CD4-positive, alpha-beta T cell treated with Interleukin-2 at 100 ng/mL for 4 hours (primary cell): Measurements from ENCODE around the gene KASH5.
"Not testable (repeated sequence)": the region's sequence is repeated elsewhere in the genome, so short reads cannot be mapped to it uniquely, and the experiment has no call there.

ENCODE experiments used
- DNase-seq: peaks from one replicate; pipeline ENCODE4 v3.0.0-alpha.2; 2020; ENCODE audit warnings: low spot score

Gene KASH5

DNA sequence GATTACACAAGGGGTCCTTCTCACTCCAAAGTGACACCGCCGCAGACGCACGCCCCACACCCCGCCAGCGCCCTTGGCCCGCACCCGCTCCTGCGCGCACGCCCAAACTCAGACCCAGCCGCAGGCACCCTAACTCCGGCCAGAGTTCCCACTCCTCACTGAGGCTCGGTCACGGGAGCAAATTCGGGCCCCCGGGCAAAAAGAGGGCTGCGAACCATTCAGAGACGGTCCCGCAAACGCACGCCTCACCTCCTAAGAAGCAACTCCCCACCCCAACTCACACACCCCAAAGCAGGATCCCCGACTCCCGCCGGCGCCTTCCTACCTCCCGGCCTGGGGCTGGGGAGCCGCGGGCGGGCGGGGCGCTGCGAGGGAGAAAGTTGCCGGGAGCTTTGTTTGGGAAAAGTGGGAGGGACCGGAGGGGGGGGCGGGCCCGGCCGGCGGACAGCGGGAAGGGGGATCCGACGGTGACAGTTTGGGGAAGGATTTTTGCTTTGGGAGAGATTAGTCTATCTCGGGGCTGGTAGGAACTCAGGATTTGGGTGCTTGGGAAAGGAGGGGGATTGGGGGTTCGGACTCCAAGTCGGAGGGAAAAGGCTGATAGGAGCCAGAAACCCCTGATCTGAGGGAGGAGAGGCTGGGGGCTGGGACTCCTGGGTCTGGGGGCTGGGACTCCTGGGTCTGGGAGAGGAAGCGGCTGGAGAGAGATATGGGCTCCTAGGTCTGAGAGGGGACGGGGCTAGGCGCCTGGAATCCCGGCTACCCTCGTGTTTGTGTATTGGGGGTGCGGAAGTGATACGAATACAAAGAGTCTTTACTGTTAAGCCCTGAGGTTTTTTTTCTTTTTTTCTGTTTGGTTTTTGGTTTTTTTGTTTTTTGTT, 25.8 kb upstream of the KASH5 start, which contains the start of gene TEAD2:
TSS of gene TEAD2 (minus strand) at position 369 of the 881 bp plus-strand sequence. CDS start 2,341 bp downstream, outside the sequence.
- no peak for DNase-seq

DNA sequence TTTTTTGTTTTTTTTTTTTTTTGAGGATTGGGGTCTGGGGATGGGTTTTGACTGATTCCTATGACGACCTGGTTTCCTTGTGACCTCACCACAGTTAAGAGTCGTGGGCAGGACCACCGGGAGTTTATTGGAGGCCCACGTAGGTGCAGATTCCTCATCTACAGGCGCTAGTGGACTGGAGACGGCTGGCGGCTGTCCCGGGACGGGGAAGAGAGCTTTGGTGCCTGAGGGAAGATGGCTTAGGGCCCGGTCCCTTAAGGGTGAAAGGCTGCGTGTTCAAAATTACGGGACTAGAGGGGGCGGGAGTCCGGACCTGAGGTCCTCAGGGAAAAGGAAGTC, 25.2 kb upstream of the KASH5 start:
- DNase-seq, result no peak

DNA sequence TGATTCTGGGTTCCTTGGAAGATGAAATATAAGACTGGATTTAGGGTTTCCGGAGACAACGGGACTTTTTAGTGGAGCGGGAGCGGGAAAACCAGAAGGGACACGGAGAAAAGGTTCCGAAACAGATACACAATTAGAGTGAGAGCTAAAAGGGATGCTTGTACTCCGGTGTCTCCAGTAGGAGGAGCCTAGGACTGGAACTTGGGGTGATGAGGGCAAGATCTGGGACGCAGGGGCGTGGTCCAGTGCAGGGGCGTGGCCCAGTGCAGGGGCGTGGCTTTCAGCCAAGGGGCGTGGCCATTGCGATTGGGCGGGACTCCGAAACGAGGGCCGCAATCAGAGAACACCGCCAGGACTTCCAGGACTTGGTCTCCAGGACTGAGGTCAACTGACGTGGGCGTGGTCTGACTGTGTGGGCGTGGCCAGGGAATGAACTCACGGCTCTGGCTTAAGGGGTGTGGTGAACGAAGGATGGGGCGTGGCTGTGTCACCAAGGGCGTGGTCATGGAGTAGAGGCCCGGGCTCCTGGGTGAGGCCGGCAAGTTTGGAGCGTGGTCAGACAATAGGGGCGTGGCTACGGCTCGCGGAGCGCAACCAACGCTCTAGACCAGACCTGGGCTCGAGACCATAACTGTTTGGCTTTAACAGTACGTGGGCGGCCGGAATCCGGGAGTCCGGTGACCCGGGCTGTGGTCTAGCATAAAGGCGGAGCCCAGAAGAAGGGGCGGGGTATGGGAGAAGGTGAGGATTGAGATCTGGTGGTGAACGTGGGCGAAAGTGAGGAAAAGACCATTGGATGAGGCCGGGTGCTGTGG, 24.6 kb upstream of the KASH5 start, which contains the start of gene DKKL1:
TSS of gene DKKL1 (plus strand) at position 610 of the 815 bp plus-strand sequence. CDS start at position 732, 122 bp downstream.
- peak; percentile 56 for DNase-seq

DNA sequence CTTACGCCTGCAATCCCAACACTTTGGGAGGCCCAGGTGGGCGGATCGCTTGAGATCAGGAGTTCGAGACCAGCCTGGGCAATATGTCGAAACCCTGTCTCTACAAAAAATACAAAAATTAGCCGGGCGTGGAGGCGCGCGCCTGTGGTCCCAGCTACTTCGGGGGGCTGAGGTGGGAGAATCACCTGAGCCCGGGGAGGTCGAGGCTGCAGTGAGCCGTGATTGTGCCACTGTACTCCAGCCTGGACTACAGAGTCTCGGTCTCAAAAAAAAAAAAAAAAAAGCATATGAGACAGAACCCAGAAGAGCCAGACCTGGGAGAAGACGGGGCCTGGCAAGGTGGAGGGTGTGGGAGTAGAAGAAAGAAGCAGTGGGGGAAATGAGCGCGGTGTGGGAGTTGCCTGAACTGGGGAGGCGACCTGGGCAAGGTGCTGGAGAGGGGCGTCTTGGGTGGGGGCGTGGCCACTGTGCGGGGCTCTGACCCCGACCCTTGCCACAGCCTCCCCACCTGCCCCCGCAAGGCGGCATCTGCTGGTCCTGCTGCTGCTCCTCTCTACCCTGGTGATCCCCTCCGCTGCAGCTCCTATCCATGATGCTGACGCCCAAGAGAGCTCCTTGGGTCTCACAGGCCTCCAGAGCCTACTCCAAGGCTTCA, 23.8 kb upstream of the KASH5 start:
- DNase-seq, result no peak

DNA sequence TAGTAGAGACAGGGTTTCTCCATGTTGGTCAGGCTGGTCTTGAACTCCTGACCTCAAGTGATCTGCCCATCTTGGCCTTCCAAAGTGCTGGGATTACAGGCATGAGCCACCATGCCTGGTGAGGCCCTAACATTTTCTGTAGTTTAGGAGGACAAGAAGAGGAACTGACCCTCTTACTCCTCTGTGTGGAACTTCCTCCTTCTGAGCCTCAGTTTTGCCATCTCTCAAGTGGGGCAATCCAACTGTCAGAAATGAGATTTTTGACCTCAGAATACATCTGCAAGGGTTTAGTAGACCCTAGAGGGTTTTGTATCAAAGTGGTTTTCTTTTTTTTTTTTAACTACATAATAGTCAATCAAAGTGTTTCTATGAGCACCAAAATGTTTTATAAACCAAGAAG, 21.9 kb upstream of the KASH5 start:
- DNase-seq, result no peak

DNA sequence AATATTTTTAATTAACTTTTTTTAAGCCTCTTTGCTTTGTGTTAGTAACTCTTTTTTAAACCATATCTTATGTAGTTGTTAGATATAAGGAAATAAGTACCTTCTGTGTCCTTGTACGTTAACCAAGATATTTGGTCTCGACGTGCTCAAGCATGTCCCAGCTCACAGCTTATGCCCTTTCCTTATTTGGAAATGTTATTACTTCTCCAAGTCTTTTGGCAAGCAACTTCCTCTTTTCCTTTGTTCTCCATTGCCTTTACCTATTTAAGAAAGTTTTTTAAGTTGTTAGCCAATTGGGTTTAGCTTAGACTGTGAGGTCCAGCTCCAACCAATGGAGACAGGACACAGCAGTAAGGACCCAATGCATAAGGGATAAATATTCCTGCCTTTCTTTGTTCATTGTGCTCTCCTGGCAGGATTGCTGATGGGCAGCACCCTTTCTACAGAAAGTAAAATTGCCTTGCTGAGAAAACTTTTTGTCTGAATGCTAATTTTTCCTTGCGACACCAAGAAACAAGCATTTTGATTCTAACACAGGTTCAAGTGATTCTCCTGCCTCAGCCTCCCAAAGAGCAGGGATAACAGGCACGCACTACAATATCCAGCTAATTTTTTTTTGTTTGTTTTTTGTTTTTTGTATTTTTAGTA, 19.2 kb upstream of the KASH5 start:
- no peak for DNase-seq

DNA sequence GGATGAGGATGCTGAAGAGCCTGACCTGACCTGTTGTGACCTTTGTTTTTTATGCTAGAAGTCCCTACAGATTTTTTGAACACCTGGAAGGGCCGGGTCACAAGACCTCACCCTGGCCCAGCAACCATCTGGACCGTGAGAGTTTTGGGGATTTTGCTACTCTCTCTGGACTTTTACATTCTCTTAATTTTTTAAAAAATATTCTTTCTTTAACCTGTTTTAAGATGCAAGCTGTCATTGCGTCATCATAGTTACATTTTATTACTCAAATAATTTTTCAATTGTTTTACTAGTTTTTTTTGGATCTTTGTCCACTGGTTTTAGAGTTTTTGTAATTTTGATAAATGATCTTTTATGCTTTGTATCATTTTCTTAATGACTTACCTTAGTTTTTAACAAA, 16.9 kb upstream of the KASH5 start:
- DNase-seq, result no peak

DNA sequence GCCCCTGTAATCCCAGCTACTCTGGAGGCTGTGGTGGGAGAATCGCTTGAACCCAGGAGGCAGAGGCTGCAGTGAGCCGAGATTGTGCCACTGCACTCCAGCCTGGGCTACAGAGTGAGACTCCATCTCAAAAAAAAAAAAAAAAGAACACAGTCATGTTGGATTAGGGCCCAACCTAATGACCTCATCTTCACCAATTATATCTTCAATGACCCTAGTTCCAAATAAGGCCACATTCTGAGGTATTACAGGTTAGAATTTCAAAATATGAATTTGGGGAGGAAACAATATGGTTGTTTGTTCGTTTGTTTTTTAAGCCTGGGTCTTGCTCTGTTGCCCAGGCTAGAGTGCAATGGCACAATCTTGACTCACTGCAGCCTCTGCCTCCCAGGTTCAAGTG, 14.9 kb upstream of the KASH5 start:
- not testable (repeated sequence) for DNase-seq

DNA sequence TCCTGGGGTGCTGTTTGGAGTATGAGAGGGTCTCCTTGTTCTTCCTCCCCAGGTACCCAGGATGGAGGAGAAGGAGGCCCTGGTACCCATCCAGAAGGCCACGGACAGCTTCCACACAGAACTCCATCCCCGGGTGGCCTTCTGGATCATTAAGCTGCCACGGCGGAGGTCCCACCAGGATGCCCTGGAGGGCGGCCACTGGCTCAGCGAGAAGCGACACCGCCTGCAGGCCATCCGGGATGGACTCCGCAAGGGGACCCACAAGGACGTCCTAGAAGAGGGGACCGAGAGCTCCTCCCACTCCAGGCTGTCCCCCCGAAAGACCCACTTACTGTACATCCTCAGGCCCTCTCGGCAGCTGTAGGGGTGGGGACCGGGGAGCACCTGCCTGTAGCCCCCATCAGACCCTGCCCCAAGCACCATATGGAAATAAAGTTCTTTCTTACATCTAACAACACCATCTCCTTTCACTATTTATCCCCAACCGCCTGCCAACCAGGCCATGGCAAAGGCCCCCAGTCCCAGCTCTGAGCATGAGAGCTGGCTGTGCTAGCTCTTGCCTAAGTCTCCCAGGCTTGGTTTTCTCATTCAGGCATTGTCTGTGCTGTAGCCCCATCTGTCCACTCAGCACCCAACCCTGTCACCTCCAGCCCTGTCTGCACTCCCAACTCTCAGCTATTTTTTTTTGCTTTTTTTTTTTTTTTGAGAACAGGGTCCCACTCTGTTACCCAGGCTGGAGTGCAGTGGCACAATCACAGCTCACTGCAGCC, 13.2 kb upstream of the KASH5 start:
- DNase-seq, result no peak

DNA sequence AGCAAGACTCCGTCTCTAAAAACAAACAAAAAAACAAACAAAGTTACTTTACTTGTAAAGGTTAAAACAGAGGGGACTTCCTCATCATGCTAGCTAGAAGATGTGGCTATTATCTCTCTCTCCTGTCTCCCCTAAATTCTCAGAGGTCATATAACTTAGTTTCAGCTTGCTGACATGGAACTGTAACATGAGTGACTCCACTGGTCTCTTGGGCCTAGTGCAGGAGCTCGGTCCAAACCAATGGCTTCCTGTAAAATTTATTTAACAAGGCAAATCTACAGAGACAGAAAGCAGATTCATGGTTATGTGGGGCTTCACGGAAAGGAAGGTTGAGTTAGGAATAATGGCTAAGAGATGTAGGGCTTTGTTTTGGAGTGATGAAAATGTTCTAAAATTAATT, 9.5 kb upstream of the KASH5 start:
- no peak for DNase-seq

DNA sequence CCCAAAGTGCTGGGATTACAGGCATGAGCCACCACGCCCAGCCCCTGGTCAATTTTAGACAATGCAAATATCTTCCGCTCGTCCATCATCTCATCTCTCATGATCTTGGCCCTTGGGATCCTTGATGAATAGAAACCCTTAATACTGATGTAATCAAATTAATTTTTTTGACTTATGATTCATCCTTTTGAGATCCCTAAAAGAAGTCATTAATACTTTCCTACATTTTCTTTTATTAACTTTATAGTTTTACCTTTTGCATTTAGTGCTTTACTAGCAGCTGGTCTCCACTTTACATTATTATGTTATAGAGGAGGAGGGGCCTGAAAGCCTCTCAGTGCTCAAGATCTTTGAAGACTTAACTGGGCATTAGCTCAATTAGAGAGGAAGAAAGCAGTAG, 7.7 kb upstream of the KASH5 start:
- no peak for DNase-seq

DNA sequence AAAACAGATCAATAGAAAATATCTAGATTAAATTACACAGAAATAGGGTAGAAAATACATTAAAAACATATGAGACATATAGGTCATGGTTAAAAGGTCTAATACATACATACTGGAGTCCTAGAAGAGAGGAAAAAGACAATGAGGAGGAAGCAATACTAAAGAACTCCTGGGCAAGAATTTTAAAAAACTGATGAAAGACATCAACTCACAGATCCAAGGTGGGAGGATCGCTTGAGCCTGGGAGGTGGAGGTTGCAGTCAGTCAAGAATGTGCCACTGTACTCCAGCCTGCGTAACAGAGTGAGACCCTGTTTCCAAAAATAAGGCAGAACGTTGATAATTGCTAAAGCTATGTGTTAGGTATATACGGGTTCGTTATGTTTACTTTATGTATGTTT, 5.4 kb upstream of the KASH5 start:
- no peak for DNase-seq

DNA sequence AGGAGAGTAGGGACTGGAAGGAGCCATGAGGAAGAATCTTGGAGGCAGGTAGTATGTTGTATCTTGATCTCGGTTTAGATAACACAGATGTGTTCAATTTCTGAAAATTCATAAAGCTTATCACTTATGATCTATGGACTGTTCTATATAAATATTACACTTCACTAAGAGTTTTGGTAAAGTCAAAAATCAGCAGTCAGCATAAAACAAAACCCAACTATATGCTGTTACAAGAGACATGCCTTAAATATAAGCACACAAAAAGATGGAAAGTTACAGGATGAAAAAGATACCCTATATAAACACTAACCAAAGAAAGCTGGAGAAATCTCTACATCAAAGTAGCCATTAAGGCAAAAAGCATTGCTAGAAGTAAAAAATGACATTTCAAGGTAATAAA, 4.5 kb upstream of the KASH5 start:
- no peak for DNase-seq

DNA sequence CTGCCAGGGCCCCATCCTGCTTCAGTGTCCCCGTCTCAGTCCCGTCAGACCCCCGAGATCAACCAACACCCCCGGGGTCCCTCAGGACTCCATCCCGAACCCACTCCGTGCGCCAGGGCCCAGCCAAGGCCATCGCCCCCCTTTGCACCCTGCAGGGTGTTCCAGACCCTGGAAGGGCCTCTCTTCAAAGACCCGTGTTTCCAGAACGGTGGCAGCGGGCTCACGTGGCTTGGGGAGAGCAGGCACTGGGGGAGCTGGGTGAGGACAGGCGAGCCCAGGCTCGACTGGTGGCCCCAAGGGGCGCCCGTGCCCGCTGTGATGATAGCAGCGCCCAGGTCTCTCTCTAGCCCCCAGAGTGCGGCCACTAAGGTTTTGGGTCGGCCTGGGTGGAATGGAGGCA, 1.4 kb downstream of the KASH5 start:
- no peak for DNase-seq

DNA sequence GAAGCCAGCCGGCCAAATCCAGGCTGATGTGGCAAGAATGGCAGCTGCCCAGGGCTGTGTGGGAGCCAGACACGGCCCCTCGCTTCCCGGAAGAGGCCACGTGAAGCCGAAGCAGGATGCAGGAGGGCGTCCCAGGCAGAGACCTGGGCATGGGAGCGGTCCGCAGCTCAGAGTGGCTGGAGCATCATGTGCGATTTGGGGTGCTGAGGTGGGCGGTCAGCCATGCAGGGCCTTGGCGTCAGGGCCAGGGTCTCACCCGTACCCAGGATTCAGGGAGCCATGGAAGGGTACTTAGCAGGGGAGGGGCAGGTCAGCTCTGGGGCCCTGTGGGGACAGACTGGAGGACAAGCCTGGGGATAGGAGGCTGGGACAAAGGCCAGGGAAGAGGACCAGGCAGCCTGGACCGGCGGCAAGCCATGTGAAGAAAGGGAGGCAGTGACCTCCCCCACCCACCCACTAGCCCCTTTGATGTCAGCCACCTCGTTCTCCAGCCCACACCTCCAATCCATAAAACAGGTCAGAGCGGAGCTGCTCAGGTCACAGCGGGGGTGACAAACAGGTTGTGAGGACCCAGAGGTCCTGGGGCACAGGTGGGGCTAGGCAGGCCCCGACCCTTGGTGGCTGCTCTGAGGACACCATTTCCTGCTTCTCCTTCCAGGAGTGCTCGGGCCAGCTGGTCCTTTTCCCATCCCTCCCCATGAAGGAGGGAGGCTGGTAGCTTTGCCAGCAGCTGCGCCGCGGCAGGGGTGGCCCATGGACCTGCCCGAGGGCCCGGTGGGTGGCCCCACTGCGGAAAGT, 2.3 kb downstream of the KASH5 start:
- no peak for DNase-seq

DNA sequence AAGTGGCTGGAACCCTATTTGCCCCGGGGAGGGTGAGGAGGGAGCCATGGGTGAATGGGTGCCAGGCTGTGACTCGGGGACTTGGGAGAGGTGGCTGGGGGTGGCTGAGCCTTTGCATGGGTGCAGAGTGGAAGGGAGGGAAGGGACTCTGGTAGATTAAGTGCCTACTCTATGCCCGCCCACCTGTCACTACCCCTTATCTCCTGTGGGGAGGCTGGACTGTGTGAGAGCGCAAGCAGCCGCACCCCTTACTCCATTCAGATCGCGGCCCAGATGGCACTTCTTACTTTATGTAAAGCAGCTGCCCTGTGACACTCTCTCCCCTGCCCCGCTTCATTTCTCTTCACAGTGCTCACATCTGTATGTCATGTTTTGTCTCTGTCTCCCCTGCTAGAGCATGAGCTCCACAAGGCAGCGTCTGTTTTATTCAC, 2.9 kb downstream of the KASH5 start:
- no peak for DNase-seq

DNA sequence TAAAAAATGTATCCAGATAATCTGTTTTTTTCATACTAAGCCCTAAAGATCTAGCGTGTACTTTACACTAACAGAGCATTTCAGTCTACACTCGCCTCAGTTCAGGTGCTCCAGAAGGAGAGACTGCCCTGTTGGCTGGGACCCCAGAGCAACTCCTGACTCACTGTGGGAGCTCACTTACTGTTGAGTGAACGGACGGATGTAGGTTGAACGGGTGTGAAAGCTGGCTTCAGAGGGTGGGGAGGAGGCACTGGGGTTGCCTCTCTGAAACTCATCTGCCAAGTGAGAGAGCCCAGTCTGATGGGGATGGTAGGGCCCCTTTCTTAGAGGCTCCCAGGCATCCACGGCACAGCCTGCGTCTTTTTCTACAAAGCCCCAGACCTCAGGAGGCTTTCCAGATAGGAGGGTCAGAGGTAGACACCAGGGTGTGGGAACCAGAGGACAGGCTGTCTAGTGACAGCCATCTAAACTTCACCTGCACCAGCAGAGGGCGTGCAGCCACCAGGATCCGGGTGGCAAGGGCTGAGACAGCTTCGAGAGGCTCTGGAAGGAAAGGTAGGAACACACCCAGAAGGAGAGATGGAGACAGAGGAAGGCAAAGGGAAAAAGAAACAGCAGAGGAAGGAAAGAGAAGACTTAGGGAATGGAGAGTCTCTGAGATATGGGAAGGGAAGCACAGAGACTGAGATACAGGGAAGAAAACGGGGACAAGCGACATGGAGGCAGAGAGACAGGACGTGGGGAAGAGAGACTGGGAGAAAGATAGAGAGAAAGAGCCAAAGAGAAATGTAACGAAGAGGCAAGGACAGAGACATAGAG, 3.7 kb downstream of the KASH5 start:
- peak; percentile 86 for DNase-seq

DNA sequence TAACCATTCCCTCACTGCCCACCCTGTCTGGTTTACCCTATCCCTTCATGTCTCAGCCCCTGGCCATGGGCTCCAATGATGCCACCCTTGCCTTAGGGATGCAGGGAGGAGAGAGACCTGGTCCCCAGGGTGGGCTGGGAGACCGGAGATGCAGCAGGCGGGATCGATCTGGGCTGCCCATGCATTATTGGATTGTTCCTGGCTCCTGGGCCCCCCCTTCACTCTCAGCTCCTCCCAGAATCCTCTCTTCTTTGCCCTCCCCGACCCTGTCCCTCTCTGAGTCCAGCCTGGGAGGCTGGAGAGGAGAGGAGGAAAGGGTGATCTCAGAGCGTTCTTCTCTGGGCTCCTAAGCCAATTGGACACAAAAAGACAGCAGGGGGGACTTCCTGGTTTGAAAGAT, 5.8 kb downstream of the KASH5 start:
- no peak for DNase-seq

DNA sequence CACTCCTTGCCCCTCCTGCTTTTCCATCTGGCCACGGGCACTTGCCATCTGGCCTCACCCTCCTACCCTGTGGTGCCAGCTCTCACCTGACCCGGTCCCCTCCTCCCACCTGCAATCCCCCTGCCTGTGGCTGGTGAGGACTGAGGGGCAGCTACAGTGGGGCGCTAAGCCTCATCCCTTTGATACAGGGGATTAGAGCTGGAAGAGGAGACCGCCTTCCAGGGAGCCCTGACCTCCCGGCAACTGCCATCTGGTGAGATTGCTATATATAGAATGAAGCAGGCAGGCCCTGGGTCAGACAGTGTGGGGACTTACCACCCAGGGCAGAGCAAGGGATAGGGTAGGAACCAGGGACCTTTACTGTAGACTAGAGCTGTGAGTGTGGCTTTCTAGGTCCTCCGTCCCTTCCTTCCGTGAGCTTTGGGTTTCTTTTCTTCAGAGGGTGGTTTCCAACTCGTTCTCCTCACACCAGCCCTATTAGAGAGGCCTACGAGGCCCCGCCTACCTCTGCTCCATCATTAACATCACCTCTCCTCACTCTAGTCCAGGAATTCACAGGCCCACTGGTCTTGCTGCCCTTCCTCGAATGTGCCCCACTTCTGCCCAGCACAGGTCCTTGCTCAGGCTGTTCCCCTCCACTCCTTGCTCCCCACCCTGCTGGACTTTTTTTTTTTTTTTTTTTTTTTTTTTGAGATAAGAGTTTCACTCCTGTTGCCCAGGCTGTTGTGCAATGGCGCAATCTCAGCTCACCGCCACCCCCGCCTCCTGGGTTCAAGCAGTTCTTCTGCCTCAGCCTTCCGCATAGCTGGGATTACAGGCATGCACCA, 7.7 kb downstream of the KASH5 start:
- DNase-seq, result no peak
